ENCODE measurements around the gene MS4A2. TPM values are rescaled to one million over a fixed set of nuclear protein-coding genes. Genes with fewer than 3 reads are reported as not detected.

Gene MS4A2
- total RNA-seq, 1 experiment from 2014 or later: not detected

DNA sequence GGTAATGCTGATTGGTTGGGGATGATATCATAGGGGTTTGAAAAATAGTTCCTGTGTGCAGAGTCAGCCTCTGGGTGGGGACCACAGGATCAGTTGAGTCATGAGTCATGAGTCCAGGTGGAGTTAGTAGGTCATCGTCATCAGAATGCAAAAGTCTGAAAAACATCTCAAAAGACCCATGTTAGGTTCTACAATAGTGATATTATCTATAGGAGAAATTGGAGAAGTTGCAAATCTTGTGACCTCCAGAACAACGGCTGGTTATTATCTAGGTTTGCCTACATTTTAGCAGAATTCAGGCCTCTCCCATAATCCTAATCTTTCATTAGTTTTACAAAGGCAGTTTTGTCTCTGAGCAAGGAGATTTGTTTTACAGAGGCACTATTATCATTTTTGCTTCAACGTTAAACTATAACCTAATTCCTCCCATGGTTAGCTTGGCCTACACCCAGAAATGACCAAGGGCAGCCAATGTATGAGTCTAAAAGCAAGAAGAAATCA, 38.9 kb downstream of the MS4A2 start:
- Histone ChIP-seq H3K56ac (ENCODE audit: insufficient read length, low read depth, low read length) (no peak overlapping the region), H3T11ph (ENCODE audit: low read length) (no peak overlapping the region), H2BK20ac (ENCODE audit: low read depth, low read length, poor library complexity, severe bottlenecking) (no peak overlapping the region), H3K9ac (ENCODE audit: extremely low read depth, insufficient read length, low read length) (no peak overlapping the region), H3K4me1 (ENCODE audit: insufficient read depth, low read length) (0 out of 2 replicates have a peak, but pooled peaks cover 4% of the 10 kb centered on the region), H3K9me3 (ENCODE audit: control insufficient read depth, low read depth, low read length) (no peaks in the 10 kb centered on the region), H3K4ac (ENCODE audit: low read depth, low read length) (no peak overlapping the region), H2AFZ (ENCODE audit: low read length) (no peak overlapping the region), H4K91ac (ENCODE audit: insufficient read length, low read depth, low read length) (no peak overlapping the region), H3K4me2 (ENCODE audit: insufficient read depth, insufficient read length, low read length) (no peak overlapping the region), H3K18ac (ENCODE audit: insufficient read length, low read depth, low read length) (no peak overlapping the region), H4K20me1 (ENCODE audit: control insufficient read depth, insufficient read depth, insufficient read length) (no peaks in the 10 kb centered on the region), H3K79me1 (ENCODE audit: insufficient read depth, low read depth, low read length, poor library complexity, severe bottlenecking) (no peaks in the 10 kb centered on the region), H3K23ac (ENCODE audit: insufficient read length, low read depth, low read length) (no peak overlapping the region), H3K79me2 (ENCODE audit: insufficient read depth, low read length) (no peaks in the 10 kb centered on the region), H3K27me3 (ENCODE audit: insufficient read depth, low read length) (no peaks in the 10 kb centered on the region), H4K8ac (replicated peaks; ENCODE audit: insufficient read length, low read depth, low read length) (no peak overlapping the region), H2AK5ac (ENCODE audit: insufficient read length, low read length) (no peak overlapping the region), H2BK15ac (ENCODE audit: low read depth, low read length) (no peak overlapping the region), H3K23me2 (ENCODE audit: insufficient read length, low read depth, low read length, poor library complexity, severe bottlenecking) (no peaks in the 10 kb centered on the region), H2BK12ac (ENCODE audit: insufficient read length, low read depth, low read length) (no peak overlapping the region), H3K14ac (ENCODE audit: insufficient read depth, low read length) (no peak overlapping the region), H2BK5ac (ENCODE audit: insufficient read length, low read length) (no peak overlapping the region), H4K5ac (ENCODE audit: insufficient read length, low read depth, low read length) (no peak overlapping the region), H2BK120ac (ENCODE audit: low read depth, low read length, poor library complexity, severe bottlenecking) (no peak overlapping the region), H3K27ac (ENCODE audit: insufficient read length, low read depth, low read length) (no peak overlapping the region)
- DNase-seq: no peak
- H3K27ac Mint-ChIP-seq: no peak overlapping the region
- H3K4me3 Mint-ChIP-seq: no peak overlapping the region
- no CpG with 5 or more reads among the region's 3 CpGs for WGBS (ENCODE audit: extremely low coverage, insufficient read length, low lambda C conversion rate)
- H3K4me1 Mint-ChIP-seq: peaks cover 29 to 34% of the 10 kb centered on the region in 2 experiments
- TF ChIP-seq, protein P1, sequence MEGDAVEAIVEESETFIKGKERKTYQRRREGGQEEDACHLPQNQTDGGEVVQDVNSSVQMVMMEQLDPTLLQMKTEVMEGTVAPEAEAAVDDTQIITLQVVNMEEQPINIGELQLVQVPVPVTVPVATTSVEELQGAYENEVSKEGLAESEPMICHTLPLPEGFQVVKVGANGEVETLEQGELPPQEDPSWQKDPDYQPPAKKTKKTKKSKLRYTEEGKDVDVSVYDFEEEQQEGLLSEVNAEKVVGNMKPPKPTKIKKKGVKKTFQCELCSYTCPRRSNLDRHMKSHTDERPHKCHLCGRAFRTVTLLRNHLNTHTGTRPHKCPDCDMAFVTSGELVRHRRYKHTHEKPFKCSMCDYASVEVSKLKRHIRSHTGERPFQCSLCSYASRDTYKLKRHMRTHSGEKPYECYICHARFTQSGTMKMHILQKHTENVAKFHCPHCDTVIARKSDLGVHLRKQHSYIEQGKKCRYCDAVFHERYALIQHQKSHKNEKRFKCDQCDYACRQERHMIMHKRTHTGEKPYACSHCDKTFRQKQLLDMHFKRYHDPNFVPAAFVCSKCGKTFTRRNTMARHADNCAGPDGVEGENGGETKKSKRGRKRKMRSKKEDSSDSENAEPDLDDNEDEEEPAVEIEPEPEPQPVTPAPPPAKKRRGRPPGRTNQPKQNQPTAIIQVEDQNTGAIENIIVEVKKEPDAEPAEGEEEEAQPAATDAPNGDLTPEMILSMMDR (conservative IDR thresholded peaks at IDR 0.05): no peak
- no peaks in the 10 kb centered on the region for H3K36me3 Mint-ChIP-seq (ENCODE audit: insufficient read depth in 1 of 3, low read depth in 3 of 3)
- H3K27me3 Mint-ChIP-seq (ENCODE audit: low read depth): no peaks in the 10 kb centered on the region
- peaks cover 3% of the 10 kb centered on the region in 2 experiments; a peak in 3 of 5 replicates for H3K9me3 Mint-ChIP-seq
